LHCN-M2 (cell line): ENCODE results near the gene CDK5RAP3. TPM values are rescaled to one million over a fixed set of nuclear protein-coding genes. Genes with fewer than 3 reads are reported as not detected.

Source experiments
- DNase-seq: peaks from one replicate; pipeline ENCODE4 v3.0.0-alpha.2; 2012; ENCODE audit warnings: low read depth
- total RNA-seq: library from RNA; depleted of rRNA; stranded (reverse); fragments of >200 nt; gene quantifications from 2 replicates; pipeline ENCODE4 v1.2.3, GENCODE V29; 2014

The CDK5RAP3 gene
- total RNA-seq, 1 experiment from 2014 or later, result 93.8 TPM

- no peak for DNase-seq
Measured at GRCh38 chr17:47973541-47973940, 2.6 kb downstream of the CDK5RAP3 start.

DNA sequence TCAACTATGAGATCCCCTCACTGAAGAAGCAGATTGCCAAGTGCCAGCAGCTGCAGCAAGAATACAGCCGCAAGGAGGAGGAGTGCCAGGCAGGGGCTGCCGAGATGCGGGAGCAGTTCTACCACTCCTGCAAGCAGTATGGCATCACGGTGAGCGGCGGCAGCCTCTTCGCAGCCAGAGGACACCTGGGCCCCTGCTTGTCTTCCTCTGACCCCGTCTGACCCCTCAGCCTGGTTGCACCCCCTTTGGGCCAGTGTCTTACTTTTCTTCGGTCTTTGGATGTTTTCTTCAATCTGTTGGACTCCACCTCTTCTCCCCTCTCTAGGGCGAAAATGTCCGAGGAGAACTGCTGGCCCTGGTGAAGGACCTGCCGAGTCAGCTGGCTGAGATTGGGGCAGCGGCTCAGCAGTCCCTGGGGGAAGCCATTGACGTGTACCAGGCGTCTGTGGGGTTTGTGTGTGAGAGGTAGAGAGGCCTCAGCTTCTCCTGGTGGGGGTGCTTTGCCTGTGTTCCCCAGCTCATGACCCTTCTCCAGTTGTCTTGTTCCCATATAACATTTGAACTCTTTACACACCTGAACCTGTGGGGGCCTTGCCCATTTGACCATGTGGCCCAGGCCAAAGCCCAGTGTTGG lies 4.4 kb downstream of the CDK5RAP3 start:
- DNase-seq, result no peak

DNA sequence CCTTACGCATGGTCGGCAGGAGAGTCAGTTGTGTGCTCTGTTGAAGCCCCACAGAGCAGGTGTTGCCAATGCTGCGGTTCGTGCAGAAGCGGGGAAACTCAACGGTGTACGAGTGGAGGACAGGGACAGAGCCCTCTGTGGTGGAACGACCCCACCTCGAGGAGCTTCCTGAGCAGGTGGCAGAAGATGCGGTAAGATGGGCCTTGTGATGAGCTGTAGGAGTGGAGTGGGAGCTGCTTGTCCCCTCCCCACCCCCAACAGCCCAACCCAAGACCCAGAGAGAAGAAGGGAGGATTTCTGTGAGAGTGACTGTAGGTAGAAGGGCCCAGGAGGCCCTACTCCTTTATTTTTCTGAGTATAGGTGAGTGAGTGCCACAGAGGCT lies 4.9 kb downstream of the CDK5RAP3 start:
- DNase-seq, result no peak

- DNase-seq, result peak; percentile 47
Measured at GRCh38 chr17:47978324-47978723, 7.4 kb downstream of the CDK5RAP3 start.

DNA sequence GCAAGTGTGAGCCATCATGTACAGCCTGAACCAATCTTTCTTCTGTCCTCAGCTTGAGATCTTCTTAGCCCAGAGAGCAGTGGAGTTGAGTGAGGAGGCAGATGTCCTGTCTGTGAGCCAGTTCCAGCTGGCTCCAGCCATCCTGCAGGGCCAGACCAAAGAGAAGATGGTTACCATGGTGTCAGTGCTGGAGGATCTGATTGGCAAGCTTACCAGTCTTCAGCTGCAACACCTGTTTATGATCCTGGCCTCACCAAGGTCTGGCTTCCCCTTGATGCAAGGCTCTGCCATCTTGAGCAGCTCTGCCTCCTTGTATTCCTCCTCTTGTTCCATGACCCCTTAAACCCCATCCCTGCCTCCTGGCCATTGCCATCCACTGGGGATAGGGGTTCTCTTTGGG lies 9.6 kb downstream of the CDK5RAP3 start:
- no peak for DNase-seq

- no peak for DNase-seq
Measured at GRCh38 chr17:47981462-47981861, 10.5 kb downstream of the CDK5RAP3 start.

DNA sequence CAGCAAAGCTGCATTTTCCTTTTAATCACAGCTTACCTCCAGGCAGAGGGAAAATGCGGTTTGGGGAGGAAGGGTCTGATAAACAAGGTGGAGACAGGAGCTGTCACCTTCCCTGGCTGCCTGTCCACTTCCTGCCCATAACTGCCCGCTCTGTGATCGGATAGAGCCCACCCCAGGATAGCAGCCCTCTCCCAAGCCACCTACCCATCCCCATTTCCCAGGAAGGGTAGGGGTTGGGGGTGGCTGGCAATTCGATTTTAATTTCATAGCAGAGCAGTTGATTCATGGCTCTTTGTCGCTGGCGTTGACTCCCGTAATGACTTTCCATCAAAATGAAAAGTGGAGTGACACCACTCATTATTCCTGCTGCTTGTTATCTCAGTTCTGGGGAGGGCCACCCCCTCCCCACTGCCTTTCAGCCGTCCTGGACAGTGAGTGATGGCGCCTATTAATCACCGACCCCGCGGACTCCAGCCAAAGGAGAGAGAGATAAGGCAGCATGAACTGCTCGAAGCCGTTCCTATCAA lies 11.2 kb downstream of the CDK5RAP3 start:
- DNase-seq, result no peak

DNA sequence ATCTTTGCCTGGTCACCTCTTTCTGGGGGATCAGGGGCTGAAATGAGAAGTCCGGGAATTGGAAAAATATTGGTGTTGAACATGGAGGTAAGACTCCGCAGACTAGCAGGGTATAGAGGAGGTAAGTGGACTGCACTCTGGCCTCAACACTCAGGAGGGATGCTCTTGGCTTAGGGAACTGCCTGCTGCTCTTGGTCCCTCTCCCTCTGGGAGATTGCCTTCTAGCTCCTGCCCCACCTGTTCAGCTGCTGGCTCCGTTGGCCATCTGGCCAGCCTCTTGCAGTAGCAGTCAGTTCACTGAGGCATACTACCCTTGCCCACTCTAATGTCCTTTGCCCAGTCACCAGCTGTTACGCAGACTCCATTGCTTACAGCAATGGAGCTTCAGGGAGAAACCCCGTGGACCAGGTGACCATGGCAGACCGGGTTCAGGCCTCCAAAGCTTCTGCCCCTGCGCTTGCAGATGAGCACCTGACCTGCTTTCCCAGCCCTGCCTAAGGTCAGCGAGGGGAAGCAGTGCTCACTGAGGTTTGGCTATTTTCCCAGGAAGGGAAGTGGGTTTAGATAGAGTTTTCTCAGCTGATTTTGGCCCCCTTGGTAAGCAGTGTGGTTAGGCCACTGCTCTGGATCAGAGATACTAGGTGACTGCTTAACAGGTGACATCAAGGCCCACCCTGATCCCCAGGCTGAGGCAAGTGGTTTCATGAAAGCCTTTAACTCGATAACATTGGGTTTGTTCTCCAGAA lies 11.9 kb downstream of the CDK5RAP3 start:
- no peak for DNase-seq

DNA sequence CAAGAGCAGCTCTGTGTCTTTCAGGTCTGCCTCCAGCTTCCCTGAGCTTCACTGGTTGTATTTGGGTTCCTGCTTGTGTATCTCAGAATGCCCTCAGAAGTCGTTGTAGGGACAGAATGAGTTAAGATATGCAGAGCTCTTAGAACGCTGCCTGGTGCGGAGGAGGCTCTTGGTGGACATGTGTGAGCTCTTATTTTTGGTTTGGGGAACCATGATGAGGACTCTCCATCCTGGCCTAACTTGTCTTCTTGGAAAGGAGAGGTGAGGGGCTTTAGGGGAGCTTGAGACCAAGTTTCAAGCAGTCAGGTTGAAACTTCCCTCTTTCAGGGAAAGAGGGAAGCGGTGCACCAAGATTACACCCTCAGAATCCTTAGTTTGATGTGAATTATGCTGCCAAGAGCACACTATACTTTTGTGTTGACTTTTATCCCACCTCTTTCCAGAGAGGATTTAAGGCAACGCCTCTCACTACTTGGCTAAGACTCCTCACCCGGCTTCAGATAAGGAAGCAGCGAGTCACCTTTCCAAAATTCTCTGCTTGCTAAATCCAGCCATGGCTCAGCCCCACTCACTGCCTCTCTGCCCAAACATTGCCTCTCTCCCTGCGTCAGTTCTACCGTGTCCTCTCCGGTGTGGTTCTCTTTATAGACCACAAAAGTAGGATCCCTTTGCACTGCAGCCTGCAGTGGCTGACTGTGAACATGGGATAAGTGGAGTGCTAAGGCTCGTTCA lies 12.7 kb downstream of the CDK5RAP3 start:
- DNase-seq, result no peak

DNA sequence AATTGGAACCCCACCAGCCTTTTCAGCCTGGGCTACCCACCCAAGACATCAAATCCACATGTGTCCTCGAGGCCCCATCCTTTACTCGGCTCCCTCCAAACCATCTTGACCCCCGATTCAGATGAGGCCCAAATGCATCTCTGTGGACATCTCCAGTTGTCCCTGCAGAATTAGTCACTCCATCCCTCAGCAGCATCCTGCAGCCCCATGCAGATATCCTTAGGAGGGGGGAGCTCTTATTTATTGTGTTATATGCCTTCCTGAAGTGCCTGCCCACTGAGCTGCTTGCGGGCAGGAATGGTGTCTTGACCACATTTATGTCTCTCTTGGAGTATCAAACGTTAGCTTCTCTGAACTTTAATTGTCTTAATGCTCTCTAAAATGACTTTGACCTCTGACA lies 15.6 kb downstream of the CDK5RAP3 start:
- no peak for DNase-seq

DNA sequence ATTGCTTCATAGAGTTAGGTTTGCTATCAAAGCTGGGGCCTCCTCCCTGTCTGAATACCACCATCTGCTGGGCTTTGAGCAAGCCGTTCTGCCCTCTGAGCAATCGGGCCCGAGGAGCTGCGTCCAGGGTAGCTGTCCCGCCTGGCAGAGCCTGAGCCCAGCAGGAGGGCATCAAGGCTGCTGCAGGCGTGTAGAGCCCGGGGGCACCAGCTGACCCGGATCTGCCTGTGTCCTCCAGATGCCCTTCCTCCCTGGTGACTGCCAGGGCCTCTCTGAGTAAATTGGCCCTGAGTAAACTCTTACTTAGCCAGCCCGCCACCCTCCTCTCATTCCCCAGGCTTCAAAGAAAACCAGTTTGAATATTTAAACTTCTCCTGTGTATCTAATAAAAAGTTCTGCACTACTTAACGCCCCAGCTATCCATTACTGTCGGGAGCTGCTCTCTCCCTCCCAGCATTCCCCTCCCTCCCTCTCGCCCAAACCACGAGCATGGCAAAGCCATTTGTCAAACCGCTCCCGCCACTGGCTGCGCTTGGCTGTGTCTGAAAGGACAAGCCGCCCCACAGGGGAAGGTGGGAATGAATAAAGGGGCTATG lies 16.4 kb downstream of the CDK5RAP3 start:
- no peak for DNase-seq

- DNase-seq, result peak; percentile 23
Measured at GRCh38 chr17:47988445-47988844, 17.5 kb downstream of the CDK5RAP3 start.

DNA sequence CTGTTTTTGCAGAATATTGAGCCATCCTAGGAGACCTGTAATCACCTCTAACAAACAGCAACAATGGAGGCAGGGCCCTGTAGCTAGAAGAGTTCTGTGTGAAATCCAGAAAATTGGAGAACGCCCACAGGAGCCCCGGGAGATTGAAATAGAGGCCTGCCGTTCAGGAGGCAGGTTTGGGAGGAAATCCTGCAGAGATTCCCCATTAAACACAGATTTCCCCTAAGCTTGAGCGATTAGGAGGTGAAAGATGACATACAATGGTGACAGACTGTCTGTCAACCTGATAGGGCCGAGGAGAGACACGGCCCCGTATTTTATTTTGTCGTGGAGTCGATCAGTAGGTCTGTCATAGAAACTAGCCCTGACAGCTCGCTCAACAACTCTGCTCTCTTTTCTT lies 18.2 kb downstream of the CDK5RAP3 start:
- no peak for DNase-seq

- peak; percentile 58 for DNase-seq
Measured at GRCh38 chr17:47989700-47990099, 18.8 kb downstream of the CDK5RAP3 start.

- peak; percentile 87 for DNase-seq
Measured at GRCh38 chr17:47990962-47991731, 20.2 kb downstream of the CDK5RAP3 start.

DNA sequence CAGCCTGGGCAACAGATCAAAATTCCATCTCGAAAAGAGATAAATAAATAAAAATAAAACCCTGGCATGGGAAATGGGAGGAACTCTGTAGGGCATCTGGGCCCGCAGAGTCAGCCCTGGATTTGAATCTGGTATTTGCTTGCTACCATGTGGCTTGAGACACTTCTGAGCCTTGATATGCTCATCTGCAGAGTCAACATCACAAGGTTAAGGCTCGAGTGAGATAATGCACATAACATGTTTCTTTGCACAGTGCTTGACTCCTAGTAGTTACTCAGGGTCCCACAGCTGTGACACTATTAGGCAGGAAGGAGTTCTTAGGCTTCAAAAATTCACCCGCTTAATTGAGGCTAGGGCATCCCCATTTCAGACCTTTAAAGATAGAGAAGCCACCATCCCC lies 21.3 kb downstream of the CDK5RAP3 start:
- DNase-seq, result no peak

DNA sequence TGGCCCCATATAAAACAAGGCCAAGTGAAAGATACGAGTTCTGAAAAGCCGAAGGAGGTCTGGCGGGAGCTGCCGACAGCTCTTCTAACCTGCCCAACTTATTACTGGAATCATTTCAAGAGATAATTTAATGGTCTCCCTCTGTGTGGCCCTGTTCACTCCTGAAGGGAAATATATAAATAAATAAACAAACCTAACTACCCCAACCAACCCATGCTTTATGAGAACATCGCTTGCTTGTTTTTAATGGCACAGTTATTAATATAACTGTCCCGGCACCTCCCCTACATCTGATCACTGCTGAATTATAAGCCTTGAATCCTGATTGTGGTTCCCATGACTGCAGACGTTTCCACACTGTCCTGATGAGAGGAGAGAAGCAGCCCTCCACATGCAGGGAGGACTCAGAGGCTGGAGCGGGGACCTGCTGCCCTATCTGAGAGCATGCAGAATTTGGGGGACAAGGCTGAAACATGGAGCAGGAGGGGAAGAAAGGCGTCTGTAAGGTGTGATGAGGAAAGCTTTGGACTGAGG lies 22.2 kb downstream of the CDK5RAP3 start:
- no peak for DNase-seq

GRCh38 chr17:47993964-47994363 lies 23.1 kb downstream of the CDK5RAP3 start:
- DNase-seq, result no peak

DNA sequence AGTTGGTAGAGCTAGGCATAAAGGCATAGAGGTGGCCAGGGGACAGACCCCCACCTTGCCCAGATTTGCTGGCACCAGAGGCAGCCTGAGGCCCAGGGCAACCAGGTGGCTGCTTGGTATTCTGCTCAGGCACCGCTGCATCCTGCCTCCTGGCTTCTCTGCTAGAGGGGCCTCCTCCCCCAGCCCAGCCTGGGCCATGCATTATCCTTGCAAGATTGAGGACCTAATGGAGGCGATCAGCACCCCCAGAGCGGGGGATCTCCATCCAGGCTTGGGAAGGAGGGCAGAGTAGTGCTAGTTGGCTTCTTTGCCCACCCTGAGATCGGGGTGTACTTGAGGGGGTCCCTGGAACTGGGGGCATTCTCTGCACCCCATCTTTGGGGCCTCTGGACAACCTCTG lies 23.8 kb downstream of the CDK5RAP3 start:
- no peak for DNase-seq

DNA sequence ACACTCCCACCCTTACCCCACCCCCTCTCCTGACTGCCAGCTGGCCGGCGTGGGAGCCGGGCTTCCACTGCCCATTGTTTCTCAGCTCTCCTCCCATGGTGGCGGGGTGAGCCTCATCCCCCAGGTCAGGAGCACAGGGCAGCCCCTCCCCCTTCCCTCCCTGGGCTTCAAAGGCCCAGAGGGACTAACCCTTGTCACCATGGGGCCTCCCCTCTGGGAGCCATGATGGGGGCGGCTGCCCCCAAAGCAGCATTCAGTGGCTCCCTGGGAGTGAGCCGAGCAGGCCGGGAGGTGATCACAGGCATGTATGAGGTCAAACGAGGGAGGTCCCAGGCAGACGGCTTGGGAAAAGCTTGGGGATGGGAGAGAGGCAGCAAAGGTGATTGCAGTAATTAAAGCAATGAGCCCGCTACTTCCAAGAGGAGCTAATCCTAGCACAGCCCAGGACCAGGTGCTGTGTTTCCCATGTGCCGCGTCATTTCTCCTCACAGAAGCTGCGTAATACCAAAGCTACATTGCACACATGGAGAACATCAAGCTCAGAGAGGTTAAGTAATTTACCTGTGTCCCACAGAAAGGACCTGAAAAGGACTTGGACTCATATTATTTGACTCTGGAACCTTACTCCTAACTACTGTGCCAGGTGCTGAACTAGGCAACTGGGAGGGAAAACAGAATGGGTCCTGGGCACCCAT lies 24.5 kb downstream of the CDK5RAP3 start:
- DNase-seq, result no peak
